DOHH2 (cell line): ENCODE measurements around the gene TRHDE.

Source experiments
- H3F3A ChIP-seq: fragments of 200-600 bp; sonication (generic), shearing (Covaris generic); 2 replicates; pipeline ENCODE4 v1.6.0; 2016; ENCODE audit warnings: antibody characterized with exemption, mild to moderate bottlenecking; ENCODE audit not compliant: control insufficient read depth, insufficient read depth
- H3K27ac ChIP-seq: fragments of 200-600 bp; sonication (generic); 2 replicates; pipeline ENCODE4 v1.5.1; 2014; ENCODE audit warnings: low read depth, mild to moderate bottlenecking, low read length, moderate library complexity
- H3K27me3 ChIP-seq: fragments of 200-600 bp; sonication (generic); 2 replicates; pipeline ENCODE4 v1.6.1; 2014; ENCODE audit warnings: mild to moderate bottlenecking, low read length, mixed read lengths; ENCODE audit not compliant: control insufficient read depth
- H3K36me3 ChIP-seq: fragments of 200-600 bp; sonication (generic); 2 replicates; pipeline ENCODE4 v1.6.1; 2014; ENCODE audit warnings: mild to moderate bottlenecking, low read length, moderate library complexity, mixed read lengths; ENCODE audit not compliant: control insufficient read depth
- H3K4me1 ChIP-seq: fragments of 200-600 bp; sonication (generic); 2 replicates; pipeline ENCODE4 v1.6.1; 2014; ENCODE audit warnings: mild to moderate bottlenecking, low read length, mixed read lengths; ENCODE audit not compliant: control insufficient read depth
- H3K4me2 ChIP-seq: fragments of 200-600 bp; sonication (generic); 2 replicates; pipeline ENCODE4 v1.6.0; 2014; ENCODE audit warnings: mild to moderate bottlenecking, low read length, moderate library complexity
- H3K4me3 ChIP-seq: fragments of 200-600 bp; sonication (generic); 2 replicates; pipeline ENCODE4 v1.5.1; 2014; ENCODE audit warnings: mild to moderate bottlenecking, low read length, mixed read lengths
- H3K79me2 ChIP-seq: fragments of 200-600 bp; sonication (generic); 2 replicates; pipeline ENCODE4 v1.6.1; 2014; ENCODE audit warnings: mild to moderate bottlenecking, low read length, mixed read lengths; ENCODE audit not compliant: control insufficient read depth
- H3K9me2 ChIP-seq: fragments of 200-600 bp; sonication (generic); replicated peaks from 2 replicates; pipeline ENCODE4 v1.6.1; 2014; ENCODE audit warnings: mild to moderate bottlenecking, low read length, mixed read lengths; ENCODE audit not compliant: control insufficient read depth
- H3K9me3 ChIP-seq: fragments of 200-600 bp; sonication (generic); 2 replicates; pipeline ENCODE4 v1.6.1; 2014; ENCODE audit warnings: antibody characterized with exemption, low read length, mixed read lengths; ENCODE audit not compliant: control insufficient read depth, insufficient read depth
- H4K20me1 ChIP-seq: fragments of 200-600 bp; sonication (generic); 2 replicates; pipeline ENCODE4 v1.6.0; 2014; ENCODE audit warnings: low read depth, mild to moderate bottlenecking, antibody characterized with exemption, low read length, moderate library complexity; ENCODE audit not compliant: control insufficient read depth, insufficient read depth
- CTCF ChIP-seq: fragments of 200-600 bp; sonication (generic); IDR thresholded peaks from one replicate; pipeline ENCODE4 v1.5.1; 2014; ENCODE audit warnings: antibody characterized with exemption, mild to moderate bottlenecking, low read depth, low read length; ENCODE audit not compliant: poor library complexity, severe bottlenecking
- EZH2phosphoT487 ChIP-seq: fragments of 200-600 bp; sonication (generic); IDR thresholded peaks from 2 replicates; pipeline ENCODE4 v1.6.1; 2017; ENCODE audit warnings: borderline replicate concordance, mild to moderate bottlenecking, antibody characterized with exemption, low read length, moderate library complexity, mixed read lengths

The TRHDE gene

GRCh38 chr12:72241552-72241951 lies 30.6 kb upstream of the TRHDE start:
- Histone ChIP-seq H4K20me1 (no peaks in the 10 kb centered on the region), H3K4me2 (no peak overlapping the region), H3K9me3 (no peaks in the 10 kb centered on the region), H3K4me3 (no peak overlapping the region), H3K4me1 (no peaks in the 10 kb centered on the region), H3K27me3 (no peaks in the 10 kb centered on the region), H3F3A (no peaks in the 10 kb centered on the region), H3K9me2 (no peaks in the 10 kb centered on the region), H3K36me3 (no peaks in the 10 kb centered on the region), H3K27ac (no peak overlapping the region), H3K79me2 (no peaks in the 10 kb centered on the region)
- no peak for TF ChIP-seq EZH2phosphoT487

- H3K79me2 ChIP-seq = no peaks in the 10 kb centered on the region
- no peak overlapping the region for H3K4me2 ChIP-seq
- no peaks in the 10 kb centered on the region for H3K9me3 ChIP-seq
- no peak overlapping the region for H3K27ac ChIP-seq
- H3K36me3 ChIP-seq = no peaks in the 10 kb centered on the region
- H3K4me3 ChIP-seq = no peak overlapping the region
- no peaks in the 10 kb centered on the region for H3K27me3 ChIP-seq
- H3K9me2 ChIP-seq = no peaks in the 10 kb centered on the region
- no peaks in the 10 kb centered on the region for H3K4me1 ChIP-seq
- no peaks in the 10 kb centered on the region for H4K20me1 ChIP-seq
- TF ChIP-seq EZH2phosphoT487 (no peak), CTCF (no peak)
- H3F3A ChIP-seq = no peaks in the 10 kb centered on the region
These were observed 29.2 kb upstream of the TRHDE start for GRCh38 chr12:72242946-72243345.

- TF ChIP-seq CTCF (no peak), EZH2phosphoT487 (no peak)
- H3K4me1 ChIP-seq = no peaks in the 10 kb centered on the region
- H4K20me1 ChIP-seq = no peaks in the 10 kb centered on the region
These were observed 25.8 kb upstream of the TRHDE start for GRCh38 chr12:72246370-72246769.

GRCh38 chr12:72250346-72250745 lies 21.8 kb upstream of the TRHDE start:
- Histone ChIP-seq H3K9me3 (no peaks in the 10 kb centered on the region), H3K4me3 (no peak overlapping the region), H3K79me2 (no peaks in the 10 kb centered on the region), H3K4me2 (no peak overlapping the region), H3K36me3 (no peaks in the 10 kb centered on the region), H4K20me1 (no peaks in the 10 kb centered on the region), H3F3A (no peaks in the 10 kb centered on the region), H3K27me3 (no peaks in the 10 kb centered on the region), H3K27ac (no peak overlapping the region), H3K4me1 (no peaks in the 10 kb centered on the region), H3K9me2 (no peaks in the 10 kb centered on the region)
- TF ChIP-seq CTCF (no peak), EZH2phosphoT487 (no peak)

More at GRCh38 chr12:72246370-72246769, 25.8 kb upstream of the TRHDE start:
- Histone ChIP-seq H3K9me2 (no peaks in the 10 kb centered on the region), H3K9me3 (no peaks in the 10 kb centered on the region), H3F3A (no peaks in the 10 kb centered on the region), H3K4me2 (no peak overlapping the region), H3K36me3 (no peaks in the 10 kb centered on the region), H3K4me3 (no peak overlapping the region), H3K79me2 (no peaks in the 10 kb centered on the region), H3K27me3 (no peaks in the 10 kb centered on the region), H3K27ac (no peak overlapping the region)
